Stimulated activated CD4-positive, alpha-beta T cell treated with anti-CD3 and anti-CD28 coated beads, TNF-alpha, amount 100 ng/mL, for 1 hour (primary cell): Measurements from ENCODE around the gene TMCO4.
"Not testable (repeated sequence)": the region's sequence is repeated elsewhere in the genome, so short reads cannot be mapped to it uniquely, and the experiment has no call there.

ENCODE experiments used
- DNase-seq, 3 donors: peaks; one replicate each; pipeline ENCODE4 v3.0.0-alpha.2; 2020; ENCODE audit warnings: low read depth in 3 of 3, low spot score in 1 of 3

The TMCO4 gene

DNA sequence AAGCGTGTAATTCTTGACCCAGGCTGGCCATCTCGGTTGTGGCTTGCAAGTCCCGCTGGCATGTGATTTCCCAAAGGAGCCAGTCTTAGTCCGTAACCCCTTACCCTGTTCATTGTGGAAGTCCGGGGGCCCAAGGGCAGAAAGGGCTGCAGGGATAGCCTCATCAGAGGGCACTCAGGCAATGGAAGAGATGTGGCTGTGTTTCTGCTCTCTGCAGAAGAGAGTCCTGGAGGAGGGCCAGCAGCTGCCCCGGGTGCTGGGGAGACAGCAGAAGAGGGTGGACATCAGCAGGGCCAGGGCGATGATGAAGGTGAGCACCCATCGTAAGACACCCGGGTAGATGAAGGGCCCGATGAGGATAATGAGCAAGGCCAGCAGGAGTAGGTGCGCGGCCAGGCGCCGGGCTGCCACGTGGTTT lies 14.5 kb upstream of the TMCO4 start:
- DNase-seq: no peak

DNA sequence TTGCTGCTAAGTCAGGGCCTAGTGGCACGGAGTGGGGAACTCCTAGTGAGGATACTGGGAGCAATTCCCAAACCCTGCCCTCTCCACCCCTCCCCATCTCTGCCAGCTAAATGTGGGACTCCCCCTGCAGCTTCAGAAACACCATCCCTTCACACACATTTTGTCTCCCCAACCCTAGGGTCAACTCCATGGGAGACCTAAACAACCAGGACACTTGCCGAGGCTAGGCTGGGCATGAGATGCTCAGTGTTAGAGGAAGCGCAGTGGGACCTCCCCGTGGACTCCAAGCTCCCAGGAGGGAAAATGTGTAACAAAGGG lies 13.9 kb upstream of the TMCO4 start:
- no peak for DNase-seq

DNA sequence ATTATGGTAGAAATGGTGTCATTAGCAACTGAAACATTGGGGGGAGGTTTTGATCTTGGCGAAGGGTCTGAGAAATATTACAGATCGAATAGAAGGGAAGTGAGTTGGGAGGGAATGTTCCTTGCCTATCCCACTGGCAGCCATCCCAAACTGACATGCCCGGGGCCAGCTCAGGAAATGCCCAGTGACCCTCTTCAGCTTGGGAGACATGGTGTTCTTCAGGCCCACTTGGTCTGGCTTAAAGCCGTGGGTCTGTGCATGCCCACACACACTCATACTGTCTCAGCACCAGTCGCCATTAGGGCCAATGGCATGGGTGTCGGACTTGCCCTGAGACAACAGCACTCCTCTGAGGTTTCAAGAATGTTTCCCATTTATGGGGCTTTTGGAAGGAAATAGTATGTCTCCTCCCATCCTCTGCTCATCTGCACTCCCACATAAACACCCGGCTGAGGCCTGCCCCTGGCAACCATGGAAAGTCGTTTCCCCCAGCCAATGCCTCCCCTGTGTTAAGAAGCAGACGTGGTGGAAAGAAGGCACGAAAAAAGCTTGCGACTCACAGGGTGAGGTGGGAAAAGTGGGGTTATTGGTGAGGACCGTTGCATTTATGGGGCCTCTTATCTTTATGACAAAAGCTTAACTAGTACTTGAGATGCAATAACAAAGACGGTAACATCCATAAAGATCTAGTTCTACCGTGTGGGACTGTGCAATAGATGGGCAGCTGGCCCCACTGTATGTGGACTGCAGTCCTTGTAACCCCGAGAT lies 13.3 kb upstream of the TMCO4 start:
- DNase-seq: no peak

DNA sequence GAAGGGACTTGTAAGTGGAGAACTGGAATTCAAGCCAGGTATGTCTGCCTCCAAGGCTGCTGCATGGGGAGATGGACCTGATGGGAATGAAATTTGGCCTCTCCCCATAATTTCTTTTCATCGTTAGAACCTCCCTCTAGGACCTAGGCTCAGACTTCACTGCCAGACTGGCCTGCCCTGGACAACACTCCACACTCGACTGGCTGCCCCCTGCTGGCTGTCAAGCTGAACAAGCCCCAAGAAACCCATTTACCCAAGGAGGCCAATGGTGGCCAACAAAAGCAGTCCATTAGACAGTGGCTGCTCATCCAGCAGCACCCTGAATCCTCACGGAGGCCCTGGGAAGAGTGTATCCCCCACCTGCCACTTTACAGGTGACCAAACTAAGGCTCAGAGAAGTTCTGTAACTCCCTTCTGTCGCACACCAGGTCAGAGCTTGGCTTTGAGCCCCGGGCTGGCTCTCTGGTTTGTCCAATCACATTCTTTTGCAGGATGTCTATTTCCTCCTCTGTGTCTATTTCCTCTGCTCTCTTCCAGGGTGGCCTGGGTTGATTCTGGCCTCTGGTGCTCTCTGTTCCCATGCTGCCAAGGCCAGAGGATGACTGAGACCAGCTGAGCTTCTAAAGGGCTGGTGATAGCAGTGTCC lies 11.6 kb upstream of the TMCO4 start:
- peak in 1 of 3 donors; percentile 21 for DNase-seq

DNA sequence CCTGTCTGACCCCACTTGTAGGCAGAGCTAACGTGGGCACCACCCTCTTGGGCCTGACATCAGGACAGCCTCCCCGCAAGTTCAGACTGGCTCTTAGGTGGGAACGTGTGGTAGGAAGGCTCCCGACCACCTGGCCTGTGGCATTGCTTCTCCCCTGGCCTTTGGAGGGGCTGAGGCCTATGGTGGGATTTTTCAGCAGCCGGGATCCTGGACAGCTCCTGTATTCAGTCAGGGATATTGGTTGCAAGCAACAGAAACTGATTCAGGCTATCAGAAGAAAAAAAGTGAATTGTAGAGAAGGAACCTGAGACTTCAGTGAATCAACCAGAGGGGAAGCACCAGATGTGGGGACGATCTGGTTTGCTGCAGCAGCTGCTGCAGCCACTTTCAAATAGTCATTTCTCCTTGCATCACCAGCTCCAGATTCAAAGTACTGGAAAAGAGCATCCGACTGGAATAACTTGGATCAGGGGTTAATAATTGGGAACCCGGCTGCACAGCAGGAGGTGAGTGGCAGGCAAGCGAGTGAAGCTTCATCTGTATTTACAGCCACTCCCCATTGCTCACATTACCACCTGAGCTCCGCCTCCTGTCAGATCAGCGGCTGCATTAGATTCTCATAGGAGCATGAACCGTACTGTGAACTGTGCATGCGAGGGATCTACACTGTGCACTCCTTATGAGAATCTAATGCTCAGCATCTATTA lies 9.5 kb upstream of the TMCO4 start:
- DNase-seq: no peak

DNA sequence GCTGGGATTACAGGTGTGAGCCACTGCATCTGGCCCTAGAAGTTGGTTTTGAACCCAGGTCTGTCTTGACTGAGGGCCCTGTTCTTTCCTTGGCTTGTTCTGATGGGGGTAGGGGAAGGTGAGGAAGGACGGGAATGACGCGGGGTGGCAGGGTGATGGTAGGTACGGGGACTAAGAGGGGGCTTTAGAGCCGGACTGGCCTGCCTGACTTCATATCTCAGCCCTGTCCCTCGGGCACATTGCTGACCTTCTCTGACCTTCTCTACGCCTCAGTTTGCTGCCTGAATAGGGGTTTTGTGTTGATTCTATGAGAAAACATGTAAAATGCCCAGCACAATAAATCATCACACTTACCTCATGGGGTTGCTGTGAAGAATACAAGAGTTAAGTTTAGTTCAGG lies 8.6 kb upstream of the TMCO4 start:
- no peak for DNase-seq

DNA sequence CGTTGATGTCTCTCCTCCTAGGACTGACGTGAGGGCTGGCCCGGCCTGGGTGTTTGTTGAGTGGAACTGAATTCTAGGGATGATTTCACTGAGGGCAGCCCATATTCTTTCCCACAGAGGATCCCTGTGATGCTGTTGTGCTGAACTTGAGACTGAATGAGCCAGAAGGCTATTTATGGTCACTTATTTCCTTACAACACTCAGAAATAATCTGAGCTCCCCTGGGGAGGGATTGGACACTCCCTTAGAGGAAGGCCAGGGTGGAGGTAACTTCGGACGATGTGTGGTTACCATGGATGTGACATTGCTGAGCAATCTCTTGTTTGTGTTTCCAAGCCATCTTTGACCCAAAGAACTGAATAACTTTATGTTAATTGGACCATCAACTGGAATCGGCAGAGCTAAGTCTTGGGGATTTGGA lies 5.1 kb upstream of the TMCO4 start:
- DNase-seq: no peak

DNA sequence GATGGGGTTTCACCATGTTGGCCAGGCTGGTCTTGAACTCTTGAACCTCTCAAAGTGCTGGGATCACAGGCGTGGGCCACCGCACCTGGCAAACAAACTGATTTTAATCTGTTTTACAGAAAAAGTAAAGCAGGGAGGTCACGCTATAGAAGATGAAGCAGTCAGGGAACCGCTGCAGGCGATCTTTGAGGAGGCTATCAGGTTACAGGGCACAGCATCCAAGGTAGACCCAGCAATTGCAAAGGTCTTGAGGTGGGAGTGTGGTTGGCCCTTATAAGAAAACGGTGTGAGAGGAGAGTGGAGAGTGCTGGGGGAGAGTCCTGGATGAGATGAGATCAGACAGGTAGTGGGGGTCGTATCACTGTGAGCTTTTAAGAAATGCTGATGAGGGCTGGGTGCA lies 2.6 kb upstream of the TMCO4 start:
- DNase-seq: no peak

DNA sequence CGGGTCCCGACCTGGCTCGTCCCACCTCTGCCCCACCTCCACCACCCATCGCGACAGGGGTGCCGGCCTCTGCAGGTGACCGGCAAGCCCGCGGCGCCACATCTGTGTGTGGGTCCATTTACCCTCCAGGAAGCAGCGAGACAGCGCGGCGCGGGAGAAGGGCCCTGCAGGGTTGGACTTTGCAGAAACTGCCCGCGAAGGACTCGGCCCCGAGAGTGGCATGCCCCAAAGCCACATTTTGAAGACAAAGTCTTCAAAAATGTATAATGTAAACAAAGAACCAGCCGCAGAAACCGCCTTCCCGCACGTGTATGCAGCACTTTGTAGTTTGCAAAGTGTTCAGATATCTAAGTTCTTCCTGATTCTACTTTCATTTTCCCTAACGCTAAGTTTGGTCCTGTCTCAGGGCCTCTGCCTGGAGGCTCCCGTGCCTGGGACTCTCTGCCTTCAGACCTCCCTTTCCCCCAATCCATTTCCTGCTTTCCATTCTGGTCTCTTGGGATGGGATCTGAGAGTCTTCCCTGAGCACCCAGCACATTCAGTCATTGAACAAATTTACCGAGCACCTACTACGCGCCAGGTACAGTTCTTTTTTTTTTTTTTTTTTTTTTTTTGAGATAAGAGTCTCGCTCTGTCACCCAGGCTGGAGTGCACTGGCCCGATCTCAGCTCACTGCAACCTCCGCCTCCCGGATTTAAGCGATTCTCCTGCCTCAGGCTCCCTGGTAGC lies 524 bp upstream of the TMCO4 start:
- DNase-seq: peak; percentile 1 to 34 (median 6)

DNA sequence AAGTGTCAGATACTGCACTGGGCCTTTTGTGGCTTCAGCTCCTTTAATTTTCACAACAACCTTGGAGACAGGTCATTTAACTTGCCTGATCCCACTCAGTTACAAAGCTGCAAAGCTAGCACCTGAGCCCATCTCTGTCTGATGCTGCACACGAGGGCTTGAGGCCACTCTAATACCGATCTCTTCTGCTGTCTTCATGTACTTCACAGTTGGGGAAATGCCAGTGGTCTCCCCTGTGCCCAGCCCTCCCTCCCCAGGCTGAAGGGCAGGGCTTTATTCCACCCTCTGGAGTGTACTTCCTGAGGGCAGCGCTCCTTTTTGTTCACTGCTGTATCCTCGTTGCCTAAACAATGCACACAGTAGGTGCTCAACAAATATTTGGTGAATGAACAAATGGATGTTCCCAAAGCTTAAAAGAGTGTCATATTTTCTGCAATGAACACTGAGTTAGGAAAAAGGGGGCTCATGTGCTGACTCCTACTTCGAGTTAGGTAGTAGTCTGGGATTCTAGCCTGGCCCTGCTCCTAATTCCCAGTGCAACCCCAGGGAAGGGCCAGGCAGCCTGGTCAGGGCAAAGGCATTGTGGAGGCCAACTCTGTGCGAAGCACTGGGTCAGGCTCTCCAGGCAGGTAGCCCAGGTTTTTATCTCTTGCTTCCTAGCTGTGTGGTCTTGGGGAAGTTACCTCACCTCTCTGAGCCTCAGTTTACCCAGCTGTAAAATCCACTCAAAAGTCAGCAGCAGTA lies 1.1 kb downstream of the TMCO4 start:
- DNase-seq: no peak

DNA sequence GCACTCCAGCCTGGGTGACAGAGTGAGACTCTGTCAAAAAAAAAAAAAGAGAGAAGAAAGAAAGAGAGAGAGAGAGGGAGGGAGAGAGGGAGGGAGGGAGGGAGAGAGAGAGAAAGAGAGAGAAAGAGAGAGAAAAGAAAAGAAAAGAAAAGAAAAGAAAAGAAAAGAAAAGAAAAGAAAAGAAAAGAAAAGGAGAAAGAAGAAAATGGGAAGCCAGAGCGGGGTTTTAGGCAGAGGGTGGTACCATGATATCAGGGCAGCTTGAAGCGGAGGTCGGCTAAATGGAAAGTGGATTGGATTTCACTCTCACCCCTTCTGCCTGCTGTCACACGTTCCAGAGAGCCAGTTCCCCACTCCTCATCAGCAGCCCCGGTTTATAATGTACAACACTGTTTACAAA lies 1.9 kb downstream of the TMCO4 start:
- no peak for DNase-seq

DNA sequence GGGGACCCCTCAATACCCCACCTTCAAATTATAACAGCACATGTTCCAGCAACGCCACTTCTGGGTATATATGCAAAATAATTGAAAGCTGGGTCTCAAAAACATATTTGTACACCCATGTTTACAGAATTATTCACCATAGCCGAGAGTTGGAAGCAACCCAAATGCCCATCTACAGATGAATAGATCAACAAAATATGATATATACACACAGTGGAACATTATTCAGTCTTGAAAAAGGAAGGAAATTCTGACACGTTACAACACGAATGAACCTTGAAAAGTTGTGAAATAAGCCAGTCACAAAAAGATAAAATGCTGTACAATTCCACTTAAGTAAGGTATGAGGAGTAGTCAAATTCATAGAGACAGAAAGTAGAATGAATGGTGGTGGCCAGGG lies 5.1 kb downstream of the TMCO4 start:
- DNase-seq: no peak

DNA sequence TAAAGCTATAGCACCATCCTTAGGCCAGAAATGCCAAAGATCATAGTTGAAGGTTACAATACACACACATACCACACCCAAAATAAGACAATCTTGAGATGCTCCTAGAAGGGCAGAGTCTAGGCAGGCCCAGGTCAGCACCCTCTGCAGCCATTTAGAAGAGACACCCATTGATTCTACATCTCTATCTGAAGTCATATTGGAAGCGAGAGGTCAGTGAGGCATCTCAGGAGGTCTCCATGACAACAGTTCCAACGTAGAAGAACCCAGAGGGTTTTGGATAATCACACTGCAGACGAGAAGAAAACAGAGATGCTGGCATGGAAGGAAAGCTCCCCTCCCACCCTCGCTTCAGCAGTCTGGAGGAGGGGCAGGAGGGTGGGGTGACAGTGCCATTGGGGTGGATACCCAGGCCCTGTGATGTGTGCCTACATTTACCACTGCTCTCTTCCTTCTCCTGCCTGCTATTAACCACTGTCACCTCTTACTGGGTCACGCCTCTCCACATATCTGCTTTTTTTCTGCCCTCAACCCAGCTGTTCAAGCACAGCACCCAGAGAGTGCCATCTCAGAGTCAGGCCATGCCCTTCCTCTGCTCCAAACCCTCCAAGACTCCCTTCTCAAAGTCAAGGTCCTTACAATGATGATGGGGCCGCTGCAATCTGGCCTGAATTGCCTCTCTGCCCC lies 6.2 kb downstream of the TMCO4 start:
- DNase-seq: no peak

DNA sequence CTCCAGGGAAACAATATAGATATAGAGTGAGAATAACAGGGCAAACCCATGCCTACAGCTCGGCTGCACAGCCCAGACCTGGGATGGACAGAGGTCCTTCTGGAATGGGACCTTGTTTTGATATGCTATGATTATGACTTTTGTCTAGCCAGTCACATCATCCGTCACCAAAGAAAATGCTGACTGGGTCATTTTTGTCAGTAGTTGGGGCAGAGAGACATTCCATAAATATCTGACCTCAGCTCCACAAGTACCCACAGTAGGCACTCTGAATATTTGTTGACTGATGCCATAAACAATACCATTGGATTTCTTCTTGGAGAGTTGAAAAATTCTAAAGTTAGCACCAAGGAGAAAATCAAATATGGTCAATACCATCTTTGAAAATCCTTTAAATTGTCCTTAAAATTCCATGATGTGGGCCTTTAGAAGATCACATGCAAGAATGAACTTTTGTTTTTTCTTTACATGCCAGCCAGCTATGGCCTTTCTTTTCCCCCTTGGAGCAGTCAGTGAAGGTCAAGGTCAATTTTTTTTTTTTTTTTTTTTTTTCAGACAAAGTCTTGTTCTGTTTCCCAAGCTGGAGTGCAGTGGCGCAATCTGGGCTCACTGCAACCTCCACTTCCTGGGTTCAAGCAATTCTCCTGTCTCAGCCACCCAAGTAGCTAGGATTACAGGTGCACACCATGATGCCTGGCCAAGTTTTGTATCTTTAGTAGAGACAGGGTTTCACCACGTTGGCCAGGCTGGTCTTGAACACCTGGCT lies 7.3 kb downstream of the TMCO4 start:
- DNase-seq: no peak

DNA sequence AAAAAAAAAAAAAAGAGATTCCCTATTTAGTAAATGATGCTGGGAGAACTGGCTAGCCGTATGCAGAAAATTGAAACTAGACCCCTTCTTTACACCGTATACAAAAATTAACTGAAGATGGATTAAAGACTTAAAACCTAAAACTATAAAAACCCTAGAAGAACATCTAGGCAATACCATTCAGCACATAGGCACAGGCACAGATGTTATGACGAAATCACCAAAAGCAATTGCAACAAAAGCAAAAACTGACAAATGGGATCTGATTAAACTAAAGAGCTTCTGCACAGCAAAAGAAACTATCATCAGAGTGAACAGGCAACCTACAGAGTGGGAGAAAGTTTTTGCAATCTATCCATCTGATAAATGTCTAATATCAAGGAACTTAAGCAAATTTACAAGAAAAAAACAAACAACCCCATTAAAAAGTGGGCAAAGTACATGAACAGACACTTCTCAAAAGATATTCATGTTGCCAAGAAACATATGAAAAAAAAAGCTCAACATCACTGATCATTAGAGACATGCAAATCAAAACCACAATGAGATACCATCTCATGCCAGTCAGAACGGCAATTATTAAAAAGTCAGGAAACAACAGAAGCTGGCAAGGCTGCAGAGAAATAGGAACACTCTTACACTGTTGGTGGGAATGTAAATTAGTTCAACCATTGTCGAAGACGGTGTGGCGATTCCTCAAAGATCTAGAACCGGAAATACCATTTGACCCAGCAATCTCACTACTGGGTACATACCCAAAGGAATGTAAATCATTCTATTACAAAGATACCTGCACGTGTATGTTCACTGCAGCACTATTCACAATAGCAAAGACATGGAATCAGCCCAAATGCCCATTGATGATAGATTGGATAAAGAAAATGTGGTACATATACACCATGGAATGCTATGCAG lies 9.4 kb downstream of the TMCO4 start:
- not testable (repeated sequence) for DNase-seq

DNA sequence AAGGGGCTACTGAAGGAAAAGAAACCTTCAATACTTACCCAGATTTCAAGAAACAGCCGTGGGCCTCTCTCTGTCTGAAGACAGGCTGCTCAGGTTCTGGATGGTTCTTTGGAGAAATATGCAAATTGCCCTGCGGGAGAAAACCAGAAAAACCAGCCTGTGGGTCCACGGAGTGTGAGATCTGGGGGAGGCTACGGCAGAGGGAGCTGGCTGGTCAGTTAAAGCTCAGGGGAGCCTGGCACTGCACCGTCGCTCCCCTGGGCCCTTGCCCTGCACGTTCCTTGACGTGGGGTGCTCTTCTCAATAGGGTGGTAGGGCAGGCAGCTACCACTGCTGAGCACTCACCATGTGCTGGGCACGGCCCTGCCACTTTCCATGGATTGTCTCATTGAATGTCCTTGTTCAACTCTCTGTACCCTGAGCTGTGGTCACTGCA lies 12.7 kb downstream of the TMCO4 start:
- DNase-seq: no peak

DNA sequence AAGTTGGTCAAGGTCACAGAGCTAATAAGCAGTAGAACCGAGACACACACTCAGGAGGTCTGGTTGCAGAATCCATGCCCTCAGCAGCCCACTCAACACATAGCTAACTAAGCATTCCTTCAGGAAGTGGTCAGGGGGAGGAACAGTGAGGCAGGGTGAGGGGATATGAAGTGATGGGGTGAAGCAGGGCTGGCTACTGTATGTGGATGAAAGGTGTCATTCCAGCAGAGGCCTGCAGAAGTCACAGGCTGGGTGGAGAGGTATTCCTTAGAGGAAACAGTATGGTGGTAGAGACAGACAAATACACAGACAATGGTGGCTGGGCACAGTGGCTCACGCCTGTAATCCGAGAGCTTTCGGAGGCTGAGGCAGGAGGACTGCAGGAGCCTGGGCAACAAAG lies 14.1 kb downstream of the TMCO4 start:
- no peak for DNase-seq

DNA sequence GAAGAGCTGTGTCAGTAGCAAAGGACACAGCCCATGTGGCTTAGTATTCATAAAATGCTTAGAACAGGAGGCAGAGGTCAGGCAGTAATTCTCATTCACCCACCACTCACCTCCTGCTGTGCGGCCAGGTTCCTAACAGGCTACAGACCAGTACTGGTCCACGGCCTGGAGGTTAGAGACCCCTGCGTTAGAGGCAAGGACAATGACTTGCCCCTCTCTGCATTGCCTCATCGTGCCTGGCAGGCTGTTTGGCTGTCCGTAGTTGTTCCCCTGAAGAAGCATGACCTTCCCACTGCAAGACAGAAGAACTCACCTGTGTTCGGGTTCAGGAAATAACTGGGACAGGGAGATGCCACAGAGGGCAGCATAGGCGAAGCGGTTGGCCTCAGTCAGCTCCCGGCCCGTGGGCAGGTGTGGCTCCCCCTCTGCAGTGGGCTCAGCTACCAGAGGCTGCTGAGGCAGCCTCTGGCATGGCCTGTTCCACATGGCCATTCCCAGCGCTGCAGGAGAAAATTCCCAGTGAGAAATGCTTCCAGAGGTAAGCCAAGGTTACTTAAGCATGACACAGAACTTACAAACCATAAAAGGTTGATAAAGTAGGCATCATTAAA lies 19.3 kb downstream of the TMCO4 start:
- DNase-seq: no peak
